Gastroesophageal sphincter (tissue), 3 donors: ENCODE results near the gene AFF3.

Source experiments
- CTCF ChIP-seq, 4 experiments: fragments of 200-600 bp in 2 of 4; fragments of 450-650 bp in 2 of 4; sonication (generic) in 1 of 4; IDR thresholded peaks; one replicate each; pipeline ENCODE4 v1.5.1; 2017 to 2019; ENCODE audit warnings: antibody characterized with exemption in 4 of 4, mild to moderate bottlenecking in 2 of 4, moderate library complexity in 2 of 4
- EP300 ChIP-seq: sonication (generic); formaldehyde crosslinking; IDR thresholded peaks from one replicate; pipeline ENCODE4 v1.6.1; 2017; ENCODE audit warnings: antibody characterized with exemption, mild to moderate bottlenecking
- POLR2A ChIP-seq, 2 donors: fragments of 450-650 bp; IDR thresholded peaks; one replicate each; pipeline ENCODE4 v1.6.1; 2017; ENCODE audit warnings: antibody characterized with exemption in 2 of 2, mild to moderate bottlenecking in 2 of 2, moderate library complexity in 1 of 2
- POLR2AphosphoS5 ChIP-seq: sonication (generic); formaldehyde crosslinking; IDR thresholded peaks from one replicate; pipeline ENCODE4 v1.6.1; 2017; ENCODE audit warnings: antibody characterized with exemption

GRCh38 chr2:100178085-100178788, 35.8 kb upstream of the AFF3 start:
- TF ChIP-seq CTCF (IDR thresholded peaks at IDR 0.05) = peak in 1 of 4 experiments; percentile 35
- no peak for TF ChIP-seq EP300
- no peak for TF ChIP-seq POLR2AphosphoS5
- TF ChIP-seq POLR2A (IDR thresholded peaks at IDR 0.05) = no peak
